PC-3 (cell line): ENCODE measurements around the gene PRSS3. TPM values are rescaled to one million over a fixed set of nuclear protein-coding genes. Genes with fewer than 3 reads are reported as not detected.
"Not testable (repeated sequence)": the region's sequence is repeated elsewhere in the genome, so short reads cannot be mapped to it uniquely, and the experiment has no call there.

Experiments
- ATAC-seq: fragments of 200-7000 bp; cut with Tn5 transposase; 2 replicates; pipeline ENCODE4 v1.9.1; 2020; ENCODE audit warnings: mild to moderate bottlenecking, moderate library complexity
- BruUV-seq: library from RNA; stranded (reverse); fragments of 400-500 nt; replicated peaks from 2 replicates; lab custom pipeline; 2021; lab: Mats Ljungman, UMichigan
- CTCF ChIA-PET: fragments of 300-600 bp; sonication (Branson Sonifier 250); formaldehyde crosslinking; loops from one replicate; lab custom pipeline; 2022; ENCODE audit warnings: antibody characterized with exemption; lab: Charles Lee
- POLR2A ChIA-PET: fragments of 300-600 bp; sonication (Branson Sonifier 250); formaldehyde crosslinking; loops from one replicate; lab custom pipeline; 2022; ENCODE audit warnings: antibody characterized with exemption; ENCODE audit not compliant: unreplicated experiment; lab: Charles Lee
- DNase-seq: peaks from one replicate; pipeline ENCODE4 v3.0.0-alpha.2; 2015
- H2AFZ ChIP-seq: fragments of 300-600 bp; sonication (generic); 2 replicates; pipeline ENCODE4 v1.6.0; 2016; ENCODE audit warnings: antibody characterized with exemption, low read length
- H3F3A ChIP-seq: fragments of 300-600 bp; sonication (generic); one replicate; pipeline ENCODE4 v1.6.0; 2017; ENCODE audit warnings: antibody characterized with exemption, low read length, control low read depth, mild to moderate bottlenecking; ENCODE audit not compliant: unreplicated experiment
- H3K27ac ChIP-seq: fragments of 300-600 bp; sonication (generic); 2 replicates; pipeline ENCODE4 v1.5.1; 2016; ENCODE audit warnings: mild to moderate bottlenecking, low read length
- H3K27me3 ChIP-seq: fragments of 300-600 bp; sonication (generic); 2 replicates; pipeline ENCODE4 v1.6.1; 2016; ENCODE audit warnings: low read length, mixed read lengths
- H3K36me3 ChIP-seq: fragments of 300-600 bp; sonication (generic); 2 replicates; pipeline ENCODE4 v1.6.1; 2016; ENCODE audit warnings: low read depth, mixed run types, low read length, mixed read lengths
- H3K4me1 ChIP-seq: fragments of 300-600 bp; sonication (generic); 2 replicates; pipeline ENCODE4 v1.5.1; 2016; ENCODE audit warnings: low read length; ENCODE audit not compliant: insufficient read depth
- H3K4me2 ChIP-seq: fragments of 300-600 bp; sonication (generic); 2 replicates; pipeline ENCODE4 v1.6.0; 2016; ENCODE audit warnings: low read length
- H3K4me3 ChIP-seq: fragments of 300-600 bp; sonication (generic); 2 replicates; pipeline ENCODE4 v1.5.1; 2016; ENCODE audit warnings: mild to moderate bottlenecking, low read length, mixed read lengths
- H3K79me2 ChIP-seq: fragments of 300-600 bp; sonication (generic); 2 replicates; pipeline ENCODE4 v1.6.1; 2017; ENCODE audit warnings: low read length, mixed read lengths
- H3K9ac ChIP-seq: fragments of 300-600 bp; sonication (generic); 2 replicates; pipeline ENCODE4 v1.6.0; 2016; ENCODE audit warnings: mild to moderate bottlenecking, low read length
- H3K9me2 ChIP-seq: fragments of 300-600 bp; sonication (generic); replicated peaks from 2 replicates; pipeline ENCODE4 v1.6.1; 2016; ENCODE audit warnings: mixed run types, low read length, mixed read lengths
- H3K9me3 ChIP-seq: fragments of 300-600 bp; sonication (generic); 2 replicates; pipeline ENCODE4 v1.6.1; 2016; ENCODE audit warnings: low read length, mixed read lengths
- H4K20me1 ChIP-seq: fragments of 300-600 bp; sonication (generic); 2 replicates; pipeline ENCODE4 v1.6.1; 2016; ENCODE audit warnings: low read length, mixed read lengths
- CTCF ChIP-seq: fragments of 300-600 bp; sonication (generic); conservative IDR thresholded peaks from 2 replicates; pipeline ENCODE4 v1.5.1; 2017; ENCODE audit warnings: antibody characterized with exemption, low read depth, mild to moderate bottlenecking, low read length
- EZH2 ChIP-seq: fragments of 300-600 bp; sonication (generic); IDR thresholded peaks from one replicate; pipeline ENCODE4 v1.6.1; 2017; ENCODE audit warnings: antibody characterized with exemption, mild to moderate bottlenecking, low read length; ENCODE audit not compliant: unreplicated experiment
- EZH2phosphoT487 ChIP-seq: fragments of 300-600 bp; sonication (generic); IDR thresholded peaks from 2 replicates; pipeline ENCODE4 v1.6.1; 2018; ENCODE audit warnings: mild to moderate bottlenecking, antibody characterized with exemption, low read length, borderline replicate concordance
- intact Hi-C: fragments of 100-400 bp; cut with micrococcal nuclease; formaldehyde crosslinking; loops from 2 replicates; pipeline ENCODE4 v1.9.0; 2023
- total RNA-seq: library from RNA; depleted of rRNA; stranded (reverse); fragments of >200 nt; gene quantifications from 2 replicates; pipeline ENCODE4 v1.2.3, GENCODE V29; 2014

PRSS3 gene
- total RNA-seq, 1 experiment from 2014 or later: 225 TPM

GRCh38 chr9:33799928-33800704 lies 4.8 kb downstream of the PRSS3 start:
- H3K9ac ChIP-seq: no peak overlapping the region
- peak; percentile 19 for ATAC-seq
- no peak overlapping the region for H3K27ac ChIP-seq
- TF ChIP-seq CTCF: no peak
- no peak for TF ChIP-seq EZH2
- TSS peak; percentile 5 for BruUV-seq
- no peak overlapping the region for H3K4me3 ChIP-seq
- H3K79me2 ChIP-seq: no peaks in the 10 kb centered on the region
- intact Hi-C loops: no loop called here
- H3K27me3 ChIP-seq: no peaks in the 10 kb centered on the region
- CTCF ChIA-PET: no interaction called here
- H2AFZ ChIP-seq: no peak overlapping the region
- H3F3A ChIP-seq: no peaks in the 10 kb centered on the region
- POLR2A ChIA-PET: interaction anchor here (0.7 kb wide), 1 partner anchor 18 kb away, joined by 10 read pairs; no protein-coding TSS in a partner anchor
- peaks cover 28% of the 10 kb centered on the region for H3K36me3 ChIP-seq
- no peaks in the 10 kb centered on the region for H3K9me2 ChIP-seq
- no peak overlapping the region for H3K4me2 ChIP-seq
- H3K4me1 ChIP-seq: peaks cover 11% of the 10 kb centered on the region
- no peak for DNase-seq
- H3K9me3 ChIP-seq: no peaks in the 10 kb centered on the region
- no peaks in the 10 kb centered on the region for H4K20me1 ChIP-seq

GRCh38 chr9:33800886-33801285 lies 5.5 kb downstream of the PRSS3 start:
- no peak for TF ChIP-seq EZH2phosphoT487
- H3K79me2 ChIP-seq: no peaks in the 10 kb centered on the region
- intact Hi-C loops: no loop called here
- peak; percentile 64 for ATAC-seq
- no peak overlapping the region for H3K4me2 ChIP-seq
- BruUV-seq: no TSS peak
- no peaks in the 10 kb centered on the region for H3K9me3 ChIP-seq
- no peak overlapping the region for H2AFZ ChIP-seq
- ChIA-PET POLR2A (interaction anchor here (0.7 kb wide), 1 partner anchor 17 kb away, joined by 10 read pairs; no protein-coding TSS in a partner anchor), CTCF (no interaction called here)
- DNase-seq: peak; percentile 58
- H3F3A ChIP-seq: no peaks in the 10 kb centered on the region
- H3K4me3 ChIP-seq: no peak overlapping the region
- no peaks in the 10 kb centered on the region for H4K20me1 ChIP-seq
- peaks cover 11% of the 10 kb centered on the region for H3K4me1 ChIP-seq
- no peak overlapping the region for H3K27ac ChIP-seq
- H3K27me3 ChIP-seq: no peaks in the 10 kb centered on the region
- H3K9me2 ChIP-seq: no peaks in the 10 kb centered on the region
- H3K36me3 ChIP-seq: peaks cover 26% of the 10 kb centered on the region
- H3K9ac ChIP-seq: no peak overlapping the region

GRCh38 chr9:33801943-33802500 lies 6.7 kb downstream of the PRSS3 start:
- H3K79me2 ChIP-seq, H3K9me2 ChIP-seq, H3F3A ChIP-seq, H3K9ac ChIP-seq, POLR2A ChIA-PET, H3K9me3 ChIP-seq, H3K4me3 ChIP-seq, H2AFZ ChIP-seq, H3K4me2 ChIP-seq, H4K20me1 ChIP-seq, intact Hi-C loops, ATAC-seq, BruUV-seq, H3K27ac ChIP-seq, DNase-seq, CTCF ChIA-PET, H3K27me3 ChIP-seq: not testable (repeated sequence)
- peaks cover 19% of the 10 kb centered on the region for H3K36me3 ChIP-seq
- peaks cover 20% of the 10 kb centered on the region for H3K4me1 ChIP-seq

GRCh38 chr9:33804196-33804595 lies 8.8 kb downstream of the PRSS3 start:
- peaks cover 24% of the 10 kb centered on the region for H3K4me1 ChIP-seq
- H3K4me3 ChIP-seq, H3K4me2 ChIP-seq, POLR2A ChIA-PET, H3K9me3 ChIP-seq, H3K9ac ChIP-seq, H3F3A ChIP-seq, H2AFZ ChIP-seq, H3K36me3 ChIP-seq, H3K27ac ChIP-seq, CTCF ChIA-PET, ATAC-seq, H3K9me2 ChIP-seq, H4K20me1 ChIP-seq, H3K79me2 ChIP-seq, intact Hi-C loops, BruUV-seq, H3K27me3 ChIP-seq, DNase-seq: not testable (repeated sequence)

- H3K27me3 ChIP-seq, H3K9me3 ChIP-seq, H2AFZ ChIP-seq, H3F3A ChIP-seq, H3K36me3 ChIP-seq, BruUV-seq, H3K9me2 ChIP-seq, H4K20me1 ChIP-seq, H3K9ac ChIP-seq, H3K79me2 ChIP-seq, intact Hi-C loops, H3K4me3 ChIP-seq: not testable (repeated sequence)
- peaks cover 13% of the 10 kb centered on the region for H3K4me1 ChIP-seq
- peak overlapping the region; percentile 50; the same call in 1 of the 2 replicates for H3K4me2 ChIP-seq
- H3K27ac ChIP-seq: peak overlapping the region; percentile 81
- POLR2A ChIA-PET: interaction anchor here (0.6 kb wide), 1 partner anchor 67 kb away, joined by 4 read pairs; no protein-coding TSS in a partner anchor
- CTCF ChIA-PET: interaction anchor here (0.6 kb wide), 1 partner anchor 106 kb away, joined by 4 read pairs; no protein-coding TSS in a partner anchor
- DNase-seq (peak; percentile 70), ATAC-seq (peak; percentile 98)
Measured at GRCh38 chr9:33807156-33807555, 11.8 kb downstream of the PRSS3 start.
